Effector CD8-positive, alpha-beta T cell (primary cell): ENCODE measurements around the gene NUDT15.
"Not testable (repeated sequence)": the region's sequence is repeated elsewhere in the genome, so short reads cannot be mapped to it uniquely, and the experiment has no call there.

Experiments used
- DNase-seq: peaks from one replicate; lab custom pipeline; 2025; lab: John Stamatoyannopoulos, UW
- total RNA-seq, 4 experiments: gene quantifications; one replicate each; lab custom pipeline; 2026; lab: John Stamatoyannopoulos, UW

NUDT15 gene
- 6.1 to 12.3 (median 7.0) reads per million in 4 experiments for total RNA-seq

- DNase-seq: peak; percentile 94
Observed at GRCh38 chr13:48037346-48038173, at the start of gene NUDT15. Gene NUDT15 (plus strand): TSS chr13:48037726. CDS start chr13:48037747, 21 bp downstream.

DNA sequence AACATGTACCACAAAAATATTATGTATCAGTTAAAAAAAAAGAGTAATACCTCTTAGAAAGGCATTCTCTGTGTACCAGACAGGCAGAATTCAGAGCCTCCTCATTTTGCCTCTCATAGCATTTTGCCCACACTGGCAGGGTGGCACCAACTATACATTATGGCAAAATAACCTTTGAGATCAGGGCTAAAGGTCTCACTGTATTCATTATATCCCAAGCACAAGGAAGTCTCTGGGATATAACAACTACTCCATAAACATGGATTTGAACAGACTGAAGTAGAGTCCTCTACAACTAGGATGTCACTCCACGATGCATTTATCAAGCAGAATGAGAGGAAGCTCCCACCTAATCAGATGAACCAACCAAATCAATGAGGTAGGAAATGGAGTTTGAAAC, 47.1 kb upstream of the NUDT15 start:
- DNase-seq: no peak

DNA sequence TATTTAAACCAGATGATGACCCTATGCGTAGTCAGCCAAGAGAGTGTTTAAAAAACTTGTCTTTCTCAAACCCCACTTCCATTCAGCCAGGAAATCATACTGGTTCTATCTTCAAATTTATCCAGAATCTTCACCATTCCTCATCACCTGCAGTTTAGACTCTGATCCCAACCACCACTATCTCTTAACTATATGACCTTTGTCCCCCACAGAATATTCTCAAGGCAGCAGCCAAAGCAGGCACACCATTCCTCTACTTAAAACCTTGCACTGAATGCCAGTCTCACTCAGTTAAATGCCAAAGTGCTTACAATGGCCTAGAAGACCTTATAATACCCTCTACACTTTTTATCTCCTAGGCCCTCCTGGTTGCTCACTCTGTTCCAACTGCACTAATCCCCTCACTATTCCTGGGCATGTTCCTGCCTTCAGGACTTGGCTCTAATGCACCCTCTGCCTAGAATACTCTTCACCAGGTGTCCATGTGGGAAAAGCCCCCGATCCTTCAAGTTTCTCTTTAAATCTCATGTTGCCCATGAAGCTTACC, 46.5 kb upstream of the NUDT15 start:
- no peak for DNase-seq

- DNase-seq: no peak
Observed at GRCh38 chr13:47991859-47992258, 45.7 kb upstream of the NUDT15 start.

DNA sequence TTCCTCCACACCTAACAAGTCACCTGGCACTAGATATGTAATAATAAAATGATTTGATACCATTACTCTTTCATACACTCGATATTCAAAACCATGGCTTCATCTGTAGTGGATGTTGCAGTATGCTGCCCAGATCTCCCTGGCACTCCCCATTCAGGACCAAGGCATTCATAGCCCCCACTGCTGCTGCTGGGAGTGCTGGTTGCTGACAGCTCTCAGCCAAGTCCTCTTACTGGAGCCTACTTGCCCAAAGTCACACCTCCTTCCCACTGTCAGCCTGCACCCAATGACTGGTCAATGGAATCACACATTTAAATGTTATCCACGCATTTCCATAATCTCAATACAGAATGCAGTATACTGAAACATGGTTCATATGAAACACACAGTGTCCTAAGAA, 40.1 kb upstream of the NUDT15 start:
- no peak for DNase-seq

GRCh38 chr13:47999973-48000372, 37.6 kb upstream of the NUDT15 start:
- no peak for DNase-seq

- DNase-seq: peak; percentile 2
Observed at GRCh38 chr13:48000559-48001113, 36.9 kb upstream of the NUDT15 start.

GRCh38 chr13:48001114-48001881, 36.2 kb upstream of the NUDT15 start, which contains the start of gene SUCLA2:
Gene SUCLA2 (minus strand): TSS chr13:48001273. CDS start chr13:48001269, 4 bp downstream.
- DNase-seq: peak; percentile 74

GRCh38 chr13:48001999-48002398, 35.5 kb upstream of the NUDT15 start:
- not testable (repeated sequence) for DNase-seq

GRCh38 chr13:48004201-48004600, 33.3 kb upstream of the NUDT15 start:
- DNase-seq: no peak

DNA sequence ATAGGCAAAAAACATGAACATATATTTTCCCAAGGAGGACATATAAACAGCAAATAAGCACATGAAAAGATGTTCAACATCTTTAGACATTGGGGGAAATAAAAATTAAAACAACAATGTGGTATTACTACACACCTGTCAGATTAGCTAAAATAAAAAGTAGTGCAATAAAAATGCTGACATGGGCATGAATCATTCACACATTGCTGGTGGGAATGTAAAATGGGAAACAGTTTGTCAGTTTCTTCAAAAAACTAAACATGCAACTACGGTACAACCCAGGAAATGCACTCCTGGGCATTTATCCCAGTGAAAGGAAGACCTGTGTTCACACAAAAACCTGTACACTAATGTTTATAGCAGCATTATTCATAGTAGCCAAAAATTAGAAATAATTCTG, 31.1 kb upstream of the NUDT15 start:
- DNase-seq: no peak

DNA sequence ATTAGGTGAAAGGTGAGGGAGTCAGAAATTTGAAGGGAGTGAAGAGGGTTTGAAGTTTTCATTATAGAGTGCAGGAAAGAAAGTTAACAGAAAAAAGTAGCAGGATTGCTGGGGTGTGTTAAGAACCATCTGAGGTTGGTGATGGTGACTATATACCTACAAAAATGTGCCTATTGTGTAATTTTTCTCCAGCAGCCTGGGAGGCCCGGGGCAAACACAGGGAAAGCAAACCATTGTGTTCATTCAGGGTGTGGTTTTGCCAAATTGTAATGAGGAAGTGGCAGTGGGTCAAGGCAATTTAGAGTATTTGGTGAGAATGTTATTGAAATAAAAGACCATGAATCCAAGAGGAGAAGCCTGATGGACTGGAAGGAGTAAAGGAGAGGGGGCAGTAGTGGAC, 28.2 kb upstream of the NUDT15 start:
- DNase-seq: no peak

DNA sequence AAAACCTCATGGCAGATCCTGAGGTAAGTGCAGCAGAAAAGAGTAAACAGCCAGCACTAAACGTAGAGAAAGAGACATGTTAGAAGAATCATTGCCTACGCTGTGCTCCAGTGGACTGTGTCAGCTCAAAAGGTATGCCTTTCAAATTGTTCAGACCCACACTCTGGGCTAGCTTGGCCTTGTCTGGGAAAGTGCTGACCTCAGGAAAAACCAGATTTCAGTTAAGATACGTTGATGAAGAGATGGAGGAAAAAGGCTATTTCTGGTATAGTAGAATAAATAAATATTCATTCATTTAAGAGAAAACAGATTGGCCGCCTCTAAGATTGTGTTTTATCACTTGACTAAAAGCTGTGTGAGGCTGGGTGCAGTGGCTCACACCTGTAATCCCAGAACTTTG, 26.8 kb upstream of the NUDT15 start:
- DNase-seq: no peak

DNA sequence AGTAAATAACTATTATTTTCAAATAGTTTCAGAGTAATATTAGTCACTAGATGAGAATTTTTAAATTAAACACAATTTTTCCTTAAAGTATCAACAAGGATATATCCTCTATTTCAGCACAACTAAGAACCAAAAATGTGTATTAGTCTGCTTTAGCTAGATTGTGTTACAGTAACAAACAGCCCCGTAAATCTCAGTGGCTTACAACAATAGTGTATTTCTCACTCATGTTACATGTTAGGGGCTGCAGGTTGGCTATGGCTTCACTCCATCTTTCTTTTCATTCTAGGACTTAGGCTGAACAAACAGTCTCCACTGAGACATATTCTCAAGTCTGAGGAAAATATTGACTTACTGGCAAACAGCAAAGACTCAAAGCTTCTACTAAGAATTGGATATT, 24.9 kb upstream of the NUDT15 start:
- no peak for DNase-seq

- no peak for DNase-seq
Observed at GRCh38 chr13:48014359-48014758, 23.2 kb upstream of the NUDT15 start.

DNA sequence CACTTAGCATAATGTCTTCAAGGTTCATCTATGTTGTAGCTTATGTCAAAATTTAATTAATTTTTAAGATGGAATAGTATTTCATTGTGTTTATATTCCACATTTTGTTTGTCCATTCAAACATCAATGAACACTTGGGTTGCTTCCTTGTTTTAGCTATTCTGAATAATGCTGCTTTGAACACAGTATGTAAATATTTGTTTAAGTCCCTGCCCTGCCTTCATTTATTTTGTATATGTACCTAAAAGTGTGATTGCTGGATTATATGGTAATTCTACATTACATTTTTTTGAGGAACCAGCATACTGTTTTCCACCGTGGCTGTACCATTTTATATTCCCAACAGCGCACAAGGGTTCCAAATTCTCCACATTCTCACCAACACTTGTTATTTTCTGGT, 18.9 kb upstream of the NUDT15 start:
- no peak for DNase-seq

- no peak for DNase-seq
Observed at GRCh38 chr13:48019796-48020195, 17.7 kb upstream of the NUDT15 start.

- DNase-seq: no peak
Observed at GRCh38 chr13:48028066-48028465, 9.5 kb upstream of the NUDT15 start.

DNA sequence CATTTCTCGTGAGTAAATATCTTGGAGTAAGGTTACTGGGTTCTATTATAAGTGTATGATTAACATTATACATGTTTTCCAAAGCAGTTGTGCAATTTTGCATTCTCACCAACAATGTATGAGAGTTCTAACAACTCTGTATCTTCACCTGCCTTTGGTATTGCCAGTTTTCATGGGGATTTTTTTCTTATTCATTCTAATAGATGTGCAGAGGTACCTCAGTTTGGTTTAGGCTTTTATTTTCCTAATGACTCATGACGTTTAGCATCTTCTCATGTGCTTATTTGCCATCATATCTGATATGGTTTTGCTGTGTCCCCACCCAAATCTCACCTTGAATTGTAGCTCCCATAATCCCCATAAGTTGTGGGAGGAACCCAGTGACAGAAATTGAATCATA, 7.7 kb upstream of the NUDT15 start:
- DNase-seq: no peak

GRCh38 chr13:48038761-48039160, 1.2 kb downstream of the NUDT15 start:
- no peak for DNase-seq

GRCh38 chr13:48040049-48040448, 2.5 kb downstream of the NUDT15 start:
- no peak for DNase-seq

DNA sequence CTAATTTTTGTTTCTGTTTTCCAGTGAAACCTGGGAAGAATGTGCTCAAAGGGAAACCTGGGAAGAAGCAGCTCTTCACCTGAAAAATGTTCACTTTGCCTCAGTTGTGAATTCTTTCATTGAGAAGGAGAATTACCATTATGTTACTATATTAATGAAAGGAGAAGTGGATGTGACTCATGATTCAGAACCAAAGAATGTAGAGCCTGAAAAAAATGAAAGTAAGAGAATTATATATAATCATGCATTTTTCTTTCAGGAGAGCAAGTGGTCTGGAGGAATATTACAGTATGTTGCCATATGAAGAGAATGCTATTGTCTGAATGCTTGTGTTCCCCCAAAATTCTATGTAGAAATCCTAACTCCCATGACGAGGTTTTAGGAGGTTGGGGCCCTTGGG, 3.4 kb downstream of the NUDT15 start:
- no peak for DNase-seq
